Pancreas (tissue), 10 donors: Measurements from ENCODE around the gene OPN3. TPM values are rescaled to one million over a fixed set of nuclear protein-coding genes. Genes with fewer than 3 reads are reported as not detected.

Experiments
- ATAC-seq, 4 donors: fragments of 200-7000 bp; cut with Tn5 transposase; one replicate each; pipeline versions ENCODE4 v1.8.0 to v1.9.1; 2020; ENCODE audit warnings: mild to moderate bottlenecking in 4 of 4, moderate library complexity in 4 of 4
- DNase-seq, 6 donors: peaks; one replicate each; pipeline ENCODE4 v3.0.0-alpha.2; 2020
- FAIRE-seq: peaks from 2 replicates; lab custom pipeline; 2012; peaks lifted over from hg19 to GRCh38; lab: Jason Lieb, UNC
- H3K27ac ChIP-seq, 4 donors: fragments of 200-600 bp; sonication (generic); 1 replicate in 3 of 4; 2 replicates in 1 of 4; pipeline versions ENCODE4 v1.5.0 to v1.8.0; 2020
- H3K27me3 ChIP-seq, 4 donors: fragments of 200-600 bp; one replicate each; pipeline ENCODE4 v1.8.0; 2021
- H3K36me3 ChIP-seq, 3 donors: fragments of 200-600 bp; sonication (generic) in 1 of 3; one replicate each; pipeline versions ENCODE4 v1.5.0 to v1.8.0; 2020 to 2021
- H3K4me1 ChIP-seq, 3 donors: fragments of 200-600 bp; one replicate each; pipeline ENCODE4 v1.8.0; 2021
- H3K4me3 ChIP-seq, 4 donors: fragments of 200-600 bp; sonication (generic) in 2 of 4; one replicate each; pipeline versions ENCODE4 v1.5.0 to v1.8.0; 2020 to 2021
- H3K9me3 ChIP-seq, 4 donors: fragments of 200-600 bp; one replicate each; pipeline ENCODE4 v1.8.0; 2021
- CTCF ChIP-seq, 4 donors: fragments of 200-600 bp; sonication (generic) in 3 of 4; IDR thresholded peaks; one replicate each; pipeline versions ENCODE4 v1.5.0 to v1.8.0; 2021; ENCODE audit warnings: antibody characterized with exemption in 4 of 4
- WGBS, 2 donors: extraction: QIAGEN DNeasy Blood & Tissue Kit; methylation state at CpG; one replicate each; pipeline ENCODE4 v1.1.7; 2013; 5-methylcytosine and 5-hydroxymethylcytosine counted together
- intact Hi-C, 3 donors: fragments of 100-400 bp; cut with DNase I; formaldehyde crosslinking; loops; one replicate each; pipeline versions ENCODE4 v1.11.1 to v1.14.2; 2022
- polyA plus RNA-seq, 2 donors: library from polyadenylated mRNA; stranded (reverse); fragments of 200-250 nt; gene quantifications; one replicate each; pipeline ENCODE4 v1.2.3, GENCODE V29; 2013
- total RNA-seq, 6 donors: library from RNA; stranded (reverse); fragmentation: NEBNext Ultra II Directional in 4 of 6; extraction: Animal tissue kit (Norgen Biotek cat#: 25700) in 4 of 6; gene quantifications; one replicate each; pipeline versions ENCODE4 v1.2.1 to v1.2.4, GENCODE V29; 2021 to 2023
- donor health status: healthy with polysubstance abuse.
- donor health status: DM: no; HTN: no; CAD: no; lungs with moderate emphysema.
- donor health status: DM: no; HTN: no; CAD: no.
- donor health status: control.
- donor health status: control.
- donor health status: Bipolar disorder and iron deficiency.
- donor health status: DM: yes; HTN: yes; CAD: no.
- donor health status: DM: no; HTN: no; CAD: no.
- donor health status: DM: no; HTN: no; CAD: no.
- donor health status: DM: yes; HTN: yes; CAD: no.

Gene OPN3
- total and polyA plus RNA-seq, 8 donors = 1.2 to 12.8 (median 3.1) TPM

- Histone ChIP-seq H3K4me3 (no peak overlapping the region), H3K27ac (no peak overlapping the region), H3K4me1 (peaks cover 9 to 23% (median 9%) of the 10 kb centered on the region in 3 donors), H3K9me3 (no peaks in the 10 kb centered on the region), H3K36me3 (no peaks in the 10 kb centered on the region), H3K27me3 (no peaks in the 10 kb centered on the region)
- no peak for DNase-seq
- FAIRE-seq = no peak
- TF ChIP-seq CTCF (IDR thresholded peaks at IDR 0.05) = no peak
- no peak for ATAC-seq
- intact Hi-C loops = no loop called here
Measured at GRCh38 chr1:241607497-241607896, 32.7 kb downstream of the OPN3 start.

DNA sequence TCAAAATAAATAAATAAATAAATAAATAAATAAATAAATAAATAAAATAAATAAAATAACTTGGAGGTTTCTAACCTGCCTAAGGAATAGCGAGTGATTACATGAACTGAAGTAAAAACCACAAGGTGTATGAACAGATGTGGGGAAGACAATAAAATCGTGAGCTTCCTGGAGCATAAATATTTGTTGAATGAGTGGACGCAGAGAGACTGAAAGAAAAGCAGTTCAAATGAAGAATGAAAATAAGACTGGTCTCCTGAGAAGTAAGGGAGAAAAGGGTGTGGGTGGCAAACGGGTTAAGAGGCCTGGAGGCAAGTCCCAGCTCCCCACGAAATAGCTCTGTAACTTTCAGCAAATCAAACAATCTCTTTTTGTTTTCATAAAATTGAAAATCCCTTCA lies 33.6 kb downstream of the OPN3 start:
- no peak for FAIRE-seq
- no peak for ATAC-seq
- no peaks in the 10 kb centered on the region for H3K36me3 ChIP-seq
- no peak overlapping the region for H3K4me3 ChIP-seq
- intact Hi-C loops = no loop called here
- H3K27ac ChIP-seq = no peak overlapping the region
- DNase-seq = no peak
- no peaks in the 10 kb centered on the region for H3K9me3 ChIP-seq
- WGBS, 2 donors = 69 to 78% methylated on average over 5 of the region's 5 CpGs
- TF ChIP-seq CTCF (IDR thresholded peaks at IDR 0.05) = no peak
- H3K27me3 ChIP-seq = no peaks in the 10 kb centered on the region
- H3K4me1 ChIP-seq = peaks cover 9 to 16% (median 9%) of the 10 kb centered on the region in 3 donors

- Histone ChIP-seq H3K36me3 (no peaks in the 10 kb centered on the region), H3K27ac (no peak overlapping the region), H3K4me3 (no peak overlapping the region), H3K27me3 (no peaks in the 10 kb centered on the region), H3K9me3 (no peaks in the 10 kb centered on the region), H3K4me1 (peaks cover 0 to 3% (median 1%) of the 10 kb centered on the region in 3 donors)
- TF ChIP-seq CTCF (IDR thresholded peaks at IDR 0.05) = no peak
- no peak for ATAC-seq
- no peak for FAIRE-seq
- WGBS, 2 donors = 62 to 71% methylated on average over 9 of the region's 9 CpGs
- intact Hi-C loops = no loop called here
- no peak for DNase-seq
Measured at GRCh38 chr1:241605146-241605805, 34.9 kb downstream of the OPN3 start.

GRCh38 chr1:241603731-241604245 lies 36.4 kb downstream of the OPN3 start:
- Histone ChIP-seq H3K4me3 (no peak overlapping the region), H3K9me3 (no peaks in the 10 kb centered on the region), H3K4me1 (no peaks in the 10 kb centered on the region), H3K27ac (peak overlapping the region in 2 of 4 donors; percentile 35 to 58), H3K27me3 (no peaks in the 10 kb centered on the region), H3K36me3 (no peaks in the 10 kb centered on the region)
- intact Hi-C loops = no loop called here
- ATAC-seq (peak in 2 of 4 donors; percentile 81 to 87), FAIRE-seq (no peak), DNase-seq (no peak)
- no peak for TF ChIP-seq CTCF (IDR thresholded peaks at IDR 0.05)
- WGBS, 2 donors = 68 to 78% methylated on average over 3 of the region's 3 CpGs

- H3K27ac ChIP-seq = no peak overlapping the region
- DNase-seq = no peak
- ATAC-seq = no peak
- H3K27me3 ChIP-seq = no peaks in the 10 kb centered on the region
- H3K36me3 ChIP-seq = no peaks in the 10 kb centered on the region
- TF ChIP-seq CTCF (IDR thresholded peaks at IDR 0.05) = no peak
- no peaks in the 10 kb centered on the region for H3K9me3 ChIP-seq
- no peak for FAIRE-seq
- intact Hi-C loops = no loop called here
- H3K4me1 ChIP-seq = no peaks in the 10 kb centered on the region
- H3K4me3 ChIP-seq = no peak overlapping the region
- WGBS, 2 donors = 61 to 72% methylated on average over 2 of the region's 2 CpGs
Measured at GRCh38 chr1:241600496-241600901, 39.7 kb downstream of the OPN3 start.
